NCI-H2081 (cell line): Measurements from ENCODE around the gene LCN15.
"Not testable (repeated sequence)": the region's sequence is repeated elsewhere in the genome, so short reads cannot be mapped to it uniquely, and the experiment has no call there.

ENCODE experiments used
- DNase-seq, 2 experiments: peaks; one replicate each; lab custom pipeline; 2025; lab: John Stamatoyannopoulos, UW

Gene LCN15

GRCh38 chr9:136755302-136756133, 8.8 kb downstream of the LCN15 start:
- DNase-seq: not testable (repeated sequence)

GRCh38 chr9:136754626-136755301, 9.6 kb downstream of the LCN15 start:
- no peak for DNase-seq

GRCh38 chr9:136754059-136754572, 10.2 kb downstream of the LCN15 start:
- peak; percentile 17 to 72 for DNase-seq

GRCh38 chr9:136753371-136754058, 10.8 kb downstream of the LCN15 start:
- DNase-seq: no peak

- DNase-seq: no peak
These were observed 12.5 kb downstream of the LCN15 start for GRCh38 chr9:136751814-136752213.

- no peak for DNase-seq
These were observed 13.1 kb downstream of the LCN15 start for GRCh38 chr9:136751244-136751643.

- DNase-seq: no peak
These were observed 13.8 kb downstream of the LCN15 start for GRCh38 chr9:136750526-136750925.

- no peak for DNase-seq
These were observed 15.4 kb downstream of the LCN15 start for GRCh38 chr9:136748666-136749611.

GRCh38 chr9:136748201-136748600, 16.1 kb downstream of the LCN15 start, which contains the start of gene LCN6:
Gene LCN6 (minus strand): TSS chr9:136748525. CDS start chr9:136748483, 42 bp downstream.
- DNase-seq: no peak

- DNase-seq: no peak
These were observed 16.9 kb downstream of the LCN15 start for GRCh38 chr9:136747161-136748060.

- no peak for DNase-seq
These were observed 17.7 kb downstream of the LCN15 start for GRCh38 chr9:136746621-136747020.

GRCh38 chr9:136746155-136746490, 18.2 kb downstream of the LCN15 start:
- no peak for DNase-seq

- no peak for DNase-seq
These were observed 18.7 kb downstream of the LCN15 start for GRCh38 chr9:136745389-136746154.

- no peak for DNase-seq
These were observed 19.5 kb downstream of the LCN15 start for GRCh38 chr9:136744773-136745172.

GRCh38 chr9:136743639-136744211, 20.6 kb downstream of the LCN15 start:
- DNase-seq: no peak

- no peak for DNase-seq
These were observed 21.5 kb downstream of the LCN15 start, which contains the start of gene LCN10 for GRCh38 chr9:136742591-136743391. Gene LCN10 (minus strand): TSS chr9:136742940. CDS start chr9:136742903, 37 bp downstream.

GRCh38 chr9:136741883-136742571, 22.3 kb downstream of the LCN15 start:
- no peak for DNase-seq
